Stimulated activated CD4-positive, alpha-beta T cell treated with anti-CD3 and anti-CD28 coated beads, Interleukin-12 subunit alpha, Interleukin-12 subunit beta, amount 100 ng/mL, for 48 hours (primary cell): Measurements from ENCODE around the gene PRAMEF33.
A peak's percentile ranks its signal among the peaks of the same experiment; 100 is the strongest.
"Not testable (repeated sequence)": the region's sequence is repeated elsewhere in the genome, so short reads cannot be mapped to it uniquely, and the experiment has no call there.

Experiments used
- DNase-seq, 3 donors: peaks; one replicate each; pipeline ENCODE4 v3.0.0-alpha.2; 2020; ENCODE audit warnings: low read depth in 2 of 3, low spot score in 1 of 3

The PRAMEF33 gene

GRCh38 chr1:13303239-13303638 lies at the start of gene PRAMEF33:
TSS of gene PRAMEF33 (plus strand) at chr1:13303539. CDS start at chr1:13305955, 2,416 bp downstream.
- not testable (repeated sequence) for DNase-seq

GRCh38 chr1:13253898-13254297 lies 49.4 kb upstream of the PRAMEF33 start, which contains the start of gene PRAMEF5:
TSS of gene PRAMEF5 (plus strand) at chr1:13254198. CDS start at chr1:13259269, 5,071 bp downstream.
- not testable (repeated sequence) for DNase-seq

- not testable (repeated sequence) for DNase-seq
Measured at GRCh38 chr1:13265124-13265523, 38.2 kb upstream of the PRAMEF33 start.

- not testable (repeated sequence) for DNase-seq
Measured at GRCh38 chr1:13277016-13277415, 26.3 kb upstream of the PRAMEF33 start.

- not testable (repeated sequence) for DNase-seq
Measured at GRCh38 chr1:13279617-13280016, 23.7 kb upstream of the PRAMEF33 start.

- DNase-seq: not testable (repeated sequence)
Measured at GRCh38 chr1:13285037-13285436, 18.3 kb upstream of the PRAMEF33 start, which contains the start of gene PRAMEF8. TSS of gene PRAMEF8 (minus strand) at chr1:13285137. CDS start at chr1:13284091, 1,046 bp downstream.

- not testable (repeated sequence) for DNase-seq
Measured at GRCh38 chr1:13289030-13289429, 14.3 kb upstream of the PRAMEF33 start.

- not testable (repeated sequence) for DNase-seq
Measured at GRCh38 chr1:13297216-13297931, 6.0 kb upstream of the PRAMEF33 start.

- not testable (repeated sequence) for DNase-seq
Measured at GRCh38 chr1:13298699-13299098, 4.6 kb upstream of the PRAMEF33 start.

- not testable (repeated sequence) for DNase-seq
Measured at GRCh38 chr1:13302197-13302596, 1.1 kb upstream of the PRAMEF33 start.

- not testable (repeated sequence) for DNase-seq
Measured at GRCh38 chr1:13315281-13315680, 11.9 kb downstream of the PRAMEF33 start, which contains the start of gene PRAMEF15. TSS of gene PRAMEF15 (plus strand) at chr1:13315581. CDS start at chr1:13318408, 2,827 bp downstream.

GRCh38 chr1:13342496-13342895 lies 39.2 kb downstream of the PRAMEF33 start:
- not testable (repeated sequence) for DNase-seq

GRCh38 chr1:13347034-13347433 lies 43.7 kb downstream of the PRAMEF33 start, which contains the start of gene PRAMEF14:
TSS of gene PRAMEF14 (minus strand) at chr1:13347134. CDS start at chr1:13345314, 1,820 bp downstream.
- not testable (repeated sequence) for DNase-seq

- DNase-seq: not testable (repeated sequence)
Measured at GRCh38 chr1:13353476-13353875, 50.1 kb downstream of the PRAMEF33 start.

- DNase-seq: peak in 1 of 3 donors; percentile 6
Measured at GRCh38 chr1:13354475-13354874, 51.1 kb downstream of the PRAMEF33 start.

- peak in 1 of 3 donors; percentile 47 for DNase-seq
Measured at GRCh38 chr1:13356774-13357173, 53.4 kb downstream of the PRAMEF33 start.
